HepG2 (cell line): Measurements from ENCODE around the gene CEBPG. TPM values are rescaled to one million over a fixed set of nuclear protein-coding genes. Genes with fewer than 3 reads are reported as not detected.

Experiments used
- EP300 ChIP-seq, 3 experiments: sonication (generic) in 1 of 3; formaldehyde crosslinking in 1 of 3; IDR thresholded peaks; 2 replicates each; pipeline versions ENCODE4 v1.5.1 to v1.6.1; 2011 to 2020; ENCODE audit warnings: low read depth in 2 of 3, low read length in 2 of 3, borderline replicate concordance in 1 of 3, improper control_type of control experiment in 1 of 3, mild to moderate bottlenecking in 1 of 3, missing genetic modification reagents in 1 of 3, moderate library complexity in 1 of 3
- FLYWCH1 ChIP-seq: sonication (generic); formaldehyde crosslinking; IDR thresholded peaks from 2 replicates; pipeline ENCODE4 v1.8.1; 2023; ENCODE audit warnings: mild to moderate bottlenecking, missing genetic modification reagents
- FOXC1 ChIP-seq: sonication (generic); formaldehyde crosslinking; IDR thresholded peaks from 2 replicates; pipeline ENCODE4 v1.8.0; 2022; ENCODE audit warnings: mild to moderate bottlenecking, missing genetic modification reagents, borderline replicate concordance
- GABPB1 ChIP-seq: IDR thresholded peaks from 2 replicates; pipeline ENCODE4 v1.6.1; 2016; ENCODE audit warnings: mild to moderate bottlenecking, missing genetic modification reagents, moderate library complexity, missing compliant biosample characterization
- KAT7 ChIP-seq: IDR thresholded peaks from 2 replicates; pipeline ENCODE4 v1.6.1; 2018; ENCODE audit warnings: borderline replicate concordance, missing compliant biosample characterization
- THAP11 ChIP-seq: IDR thresholded peaks from 2 replicates; pipeline ENCODE4 v1.6.1; 2016; ENCODE audit warnings: missing biosample characterization, missing genetic modification reagents
- ZFP91 ChIP-seq: sonication (generic); formaldehyde crosslinking; IDR thresholded peaks from 2 replicates; pipeline ENCODE4 v1.9.0; 2022; ENCODE audit warnings: missing genetic modification reagents, mild to moderate bottlenecking, borderline replicate concordance
- polyA plus RNA-seq, 8 experiments: library from polyadenylated mRNA; depleted of rRNA in 3 of 8; stranded (reverse) in 7 of 8; unstranded in 1 of 8; fragments of >200 nt; fragmentation: Illumina TruSeq in 4 of 8; extraction: Trizol in 4 of 8; gene quantifications; 2 replicates each; pipeline versions ENCODE4 v1.2.1 to v1.2.3, GENCODE V29; 2011 to 2016; ENCODE audit warnings: low read depth in 4 of 8, missing spikeins in 1 of 8, mixed read lengths in 1 of 8; ENCODE audit not compliant: insufficient read depth in 1 of 8
- total RNA-seq, 5 experiments: library from RNA; depleted of rRNA; stranded (reverse); fragments of >200 nt; fragmentation: Illumina TruSeq; extraction: Trizol; gene quantifications; 2 replicates each; pipeline ENCODE4 v1.2.3, GENCODE V29; 2016; ENCODE audit warnings: low read depth in 1 of 5
- TF ChIP-seq, protein P1 (sequence below): sonication (generic); formaldehyde crosslinking; IDR thresholded peaks from 2 replicates; pipeline ENCODE4 v1.4.0; 2020; ENCODE audit warnings: low read depth, mild to moderate bottlenecking, missing genetic modification reagents
- TF ChIP-seq, protein P2 (sequence below): sonication (generic); formaldehyde crosslinking; IDR thresholded peaks from one replicate; pipeline ENCODE4 v1.5.1; 2020; ENCODE audit warnings: mild to moderate bottlenecking, missing genetic modification reagents; ENCODE audit errors: not compliant biosample characterization
- TF ChIP-seq, protein P3 (sequence below): sonication (generic); formaldehyde crosslinking; IDR thresholded peaks from 2 replicates; pipeline ENCODE4 v1.4.0; 2020; ENCODE audit warnings: missing genetic modification reagents, mild to moderate bottlenecking, borderline replicate concordance

The CEBPG gene
- total and polyA plus RNA-seq, 2 of the 13 experiments (the other 11 are each of a cell fraction or from before 2014, with no cell fraction given): 25.7 to 34.3 TPM

DNA sequence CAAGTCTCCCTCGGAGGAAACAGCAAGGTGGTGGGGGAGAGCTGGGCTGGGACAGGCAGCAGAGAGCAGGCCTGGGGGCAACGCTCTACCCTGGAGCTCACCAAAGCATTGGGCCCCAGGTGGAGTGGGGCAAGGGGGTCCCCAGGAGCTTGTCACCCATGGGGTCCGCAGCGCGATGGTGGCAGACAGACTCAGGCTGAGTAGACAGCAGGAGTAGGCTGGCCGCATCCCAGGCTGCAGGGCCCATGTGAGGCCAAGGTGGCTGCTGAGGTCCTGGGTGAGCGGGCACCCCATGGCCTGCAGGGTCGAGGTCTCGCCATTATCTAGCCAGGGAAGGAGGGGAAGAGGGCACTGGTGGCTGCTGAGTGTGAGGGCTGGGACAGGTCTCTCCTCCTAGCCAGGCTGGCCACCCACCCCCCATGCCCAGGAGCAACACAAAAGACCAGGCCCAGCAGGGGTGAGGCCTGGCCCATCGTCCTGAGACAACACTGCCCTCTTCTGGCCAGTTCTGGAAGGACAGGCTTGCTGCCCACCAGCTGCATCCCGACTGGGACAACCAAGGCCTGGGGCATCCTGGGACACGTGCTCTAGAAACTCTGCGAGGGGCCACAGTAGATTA, 33.1 kb downstream of the CEBPG start (continued):
- TF ChIP-seq, protein P1, sequence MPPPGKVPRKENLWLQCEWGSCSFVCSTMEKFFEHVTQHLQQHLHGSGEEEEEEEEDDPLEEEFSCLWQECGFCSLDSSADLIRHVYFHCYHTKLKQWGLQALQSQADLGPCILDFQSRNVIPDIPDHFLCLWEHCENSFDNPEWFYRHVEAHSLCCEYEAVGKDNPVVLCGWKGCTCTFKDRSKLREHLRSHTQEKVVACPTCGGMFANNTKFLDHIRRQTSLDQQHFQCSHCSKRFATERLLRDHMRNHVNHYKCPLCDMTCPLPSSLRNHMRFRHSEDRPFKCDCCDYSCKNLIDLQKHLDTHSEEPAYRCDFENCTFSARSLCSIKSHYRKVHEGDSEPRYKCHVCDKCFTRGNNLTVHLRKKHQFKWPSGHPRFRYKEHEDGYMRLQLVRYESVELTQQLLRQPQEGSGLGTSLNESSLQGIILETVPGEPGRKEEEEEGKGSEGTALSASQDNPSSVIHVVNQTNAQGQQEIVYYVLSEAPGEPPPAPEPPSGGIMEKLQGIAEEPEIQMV (CRISPR knock-in tag): peak; percentile 63; the same call in 1 of the 2 replicates
- TF ChIP-seq GABPB1 (CRISPR knock-in tag) (peak; percentile 39; the same call in 1 of the 2 replicates), FOXC1 (no peak), ZFP91 (CRISPR knock-in tag) (peak; percentile 73; the same call in 1 of the 2 replicates), FLYWCH1 (no peak), KAT7 (CRISPR knock-in tag) (0 out of 2 replicates have a peak, but pooled peaks have one; percentile 48), THAP11 (0 out of 2 replicates have a peak, but pooled peaks have one; percentile 19), EP300 (IDR thresholded peaks at IDR 0.05; ENCODE audit: low read depth in 2 of 2, low read length in 2 of 2) (no peak), EP300 (CRISPR knock-in tag; IDR thresholded peaks at IDR 0.05; ENCODE audit: borderline replicate concordance) (0 out of 2 replicates have a peak, but pooled peaks have one; percentile 22)
- TF ChIP-seq, protein P2, sequence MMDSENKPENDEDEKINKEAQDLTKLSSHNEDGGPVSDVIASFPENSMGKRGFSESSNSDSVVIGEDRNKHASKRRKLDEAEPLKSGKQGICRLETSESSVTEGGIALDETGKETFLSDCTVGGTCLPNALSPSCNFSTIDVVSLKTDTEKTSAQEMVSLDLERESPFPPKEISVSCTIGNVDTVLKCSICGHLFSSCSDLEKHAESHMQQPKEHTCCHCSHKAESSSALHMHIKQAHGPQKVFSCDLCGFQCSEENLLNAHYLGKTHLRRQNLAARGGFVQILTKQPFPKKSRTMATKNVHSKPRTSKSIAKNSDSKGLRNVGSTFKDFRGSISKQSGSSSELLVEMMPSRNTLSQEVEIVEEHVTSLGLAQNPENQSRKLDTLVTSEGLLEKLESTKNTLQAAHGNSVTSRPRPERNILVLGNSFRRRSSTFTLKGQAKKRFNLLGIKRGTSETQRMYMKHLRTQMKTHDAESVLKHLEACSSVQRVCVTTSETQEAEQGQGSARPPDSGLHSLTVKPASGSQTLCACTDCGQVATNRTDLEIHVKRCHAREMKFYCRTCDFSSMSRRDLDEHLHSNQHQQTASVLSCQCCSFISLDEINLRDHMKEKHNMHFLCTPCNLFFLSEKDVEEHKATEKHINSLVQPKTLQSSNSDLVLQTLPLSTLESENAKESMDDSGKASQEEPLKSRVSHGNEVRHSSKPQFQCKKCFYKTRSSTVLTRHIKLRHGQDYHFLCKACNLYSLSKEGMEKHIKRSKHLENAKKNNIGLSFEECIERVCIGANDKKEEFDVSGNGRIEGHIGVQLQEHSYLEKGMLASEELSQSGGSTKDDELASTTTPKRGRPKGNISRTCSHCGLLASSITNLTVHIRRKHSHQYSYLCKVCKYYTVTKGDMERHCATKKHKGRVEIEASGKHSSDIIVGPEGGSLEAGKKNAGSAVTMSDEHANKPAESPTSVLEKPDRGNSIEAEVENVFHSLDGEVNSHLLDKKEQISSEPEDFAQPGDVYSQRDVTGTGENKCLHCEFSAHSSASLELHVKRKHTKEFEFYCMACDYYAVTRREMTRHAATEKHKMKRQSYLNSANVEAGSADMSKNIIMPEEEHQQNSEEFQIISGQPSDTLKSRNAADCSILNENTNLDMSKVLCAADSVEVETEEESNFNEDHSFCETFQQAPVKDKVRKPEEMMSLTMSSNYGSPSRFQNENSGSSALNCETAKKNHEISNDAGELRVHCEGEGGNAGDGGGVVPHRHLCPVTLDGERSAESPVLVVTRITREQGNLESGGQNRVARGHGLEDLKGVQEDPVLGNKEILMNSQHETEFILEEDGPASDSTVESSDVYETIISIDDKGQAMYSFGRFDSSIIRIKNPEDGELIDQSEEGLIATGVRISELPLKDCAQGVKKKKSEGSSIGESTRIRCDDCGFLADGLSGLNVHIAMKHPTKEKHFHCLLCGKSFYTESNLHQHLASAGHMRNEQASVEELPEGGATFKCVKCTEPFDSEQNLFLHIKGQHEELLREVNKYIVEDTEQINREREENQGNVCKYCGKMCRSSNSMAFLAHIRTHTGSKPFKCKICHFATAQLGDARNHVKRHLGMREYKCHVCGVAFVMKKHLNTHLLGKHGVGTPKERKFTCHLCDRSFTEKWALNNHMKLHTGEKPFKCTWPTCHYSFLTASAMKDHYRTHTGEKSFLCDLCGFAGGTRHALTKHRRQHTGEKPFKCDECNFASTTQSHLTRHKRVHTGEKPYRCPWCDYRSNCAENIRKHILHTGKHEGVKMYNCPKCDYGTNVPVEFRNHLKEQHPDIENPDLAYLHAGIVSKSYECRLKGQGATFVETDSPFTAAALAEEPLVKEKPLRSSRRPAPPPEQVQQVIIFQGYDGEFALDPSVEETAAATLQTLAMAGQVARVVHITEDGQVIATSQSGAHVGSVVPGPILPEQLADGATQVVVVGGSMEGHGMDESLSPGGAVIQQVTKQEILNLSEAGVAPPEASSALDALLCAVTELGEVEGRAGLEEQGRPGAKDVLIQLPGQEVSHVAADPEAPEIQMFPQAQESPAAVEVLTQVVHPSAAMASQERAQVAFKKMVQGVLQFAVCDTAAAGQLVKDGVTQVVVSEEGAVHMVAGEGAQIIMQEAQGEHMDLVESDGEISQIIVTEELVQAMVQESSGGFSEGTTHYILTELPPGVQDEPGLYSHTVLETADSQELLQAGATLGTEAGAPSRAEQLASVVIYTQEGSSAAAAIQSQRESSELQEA (CRISPR knock-in tag): peak; percentile 35
- TF ChIP-seq, protein P3, sequence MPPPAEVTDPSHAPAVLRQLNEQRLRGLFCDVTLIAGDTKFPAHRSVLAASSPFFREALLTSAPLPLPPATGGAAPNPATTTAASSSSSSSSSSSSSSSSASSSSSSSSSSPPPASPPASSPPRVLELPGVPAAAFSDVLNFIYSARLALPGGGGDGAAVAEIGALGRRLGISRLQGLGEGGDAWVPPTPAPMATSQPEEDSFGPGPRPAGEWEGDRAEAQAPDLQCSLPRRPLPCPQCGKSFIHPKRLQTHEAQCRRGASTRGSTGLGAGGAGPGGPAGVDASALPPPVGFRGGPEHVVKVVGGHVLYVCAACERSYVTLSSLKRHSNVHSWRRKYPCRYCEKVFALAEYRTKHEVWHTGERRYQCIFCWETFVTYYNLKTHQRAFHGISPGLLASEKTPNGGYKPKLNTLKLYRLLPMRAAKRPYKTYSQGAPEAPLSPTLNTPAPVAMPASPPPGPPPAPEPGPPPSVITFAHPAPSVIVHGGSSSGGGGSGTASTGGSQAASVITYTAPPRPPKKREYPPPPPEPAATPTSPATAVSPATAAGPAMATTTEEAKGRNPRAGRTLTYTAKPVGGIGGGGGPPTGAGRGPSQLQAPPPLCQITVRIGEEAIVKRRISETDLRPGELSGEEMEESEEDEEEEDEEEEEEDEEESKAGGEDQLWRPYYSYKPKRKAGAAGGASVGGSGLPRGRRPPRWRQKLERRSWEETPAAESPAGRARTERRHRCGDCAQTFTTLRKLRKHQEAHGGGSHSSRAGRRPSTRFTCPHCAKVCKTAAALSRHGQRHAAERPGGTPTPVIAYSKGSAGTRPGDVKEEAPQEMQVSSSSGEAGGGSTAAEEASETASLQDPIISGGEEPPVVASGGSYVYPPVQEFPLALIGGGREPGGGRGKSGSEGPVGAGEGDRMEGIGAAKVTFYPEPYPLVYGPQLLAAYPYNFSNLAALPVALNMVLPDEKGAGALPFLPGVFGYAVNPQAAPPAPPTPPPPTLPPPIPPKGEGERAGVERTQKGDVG (CRISPR knock-in tag): 0 out of 2 replicates have a peak, but pooled peaks have one; percentile 37
